Epithelial cell of esophagus (primary cell): ENCODE results near the gene EYA4.

ENCODE experiments used
- DNase-seq: peaks from one replicate; pipeline ENCODE4 v3.0.0; 2010; ENCODE audit warnings: low read depth
- H3K4me3 ChIP-seq: 2 replicates; pipeline ENCODE4 v1.5.1; 2011; ENCODE audit warnings: mild to moderate bottlenecking, low read length, control low read depth
- CTCF ChIP-seq: IDR thresholded peaks from 2 replicates; pipeline ENCODE4 v1.5.1; 2011; ENCODE audit warnings: low read depth, mild to moderate bottlenecking, low read length, control low read depth, inconsistent platforms; ENCODE audit not compliant: insufficient read depth; ENCODE audit errors: missing control alignments

EYA4 gene

GRCh38 chr6:133495205-133495903 lies 254.2 kb downstream of the EYA4 start:
- no peak for TF ChIP-seq CTCF
- no peak overlapping the region for H3K4me3 ChIP-seq
- peak; percentile 17 for DNase-seq

DNA sequence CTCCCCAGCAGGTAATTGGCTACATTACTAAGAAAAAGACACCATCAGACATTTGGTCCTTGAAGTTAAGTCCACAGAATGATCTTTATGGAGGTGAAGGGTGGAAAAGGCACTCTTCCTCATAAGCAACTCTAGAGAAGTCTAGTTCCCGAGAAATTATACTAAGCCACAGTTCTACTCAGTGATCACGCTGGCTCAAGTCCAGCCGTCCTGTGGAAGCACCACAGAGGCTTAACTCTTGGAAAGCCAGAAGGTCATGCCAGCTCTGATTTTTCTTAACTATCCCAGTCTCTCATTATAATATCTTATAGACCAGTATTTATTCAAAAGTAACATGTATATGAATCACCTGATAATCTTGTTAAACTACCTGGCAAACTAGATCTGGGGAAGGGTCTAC lies 258.5 kb downstream of the EYA4 start:
- H3K4me3 ChIP-seq, result no peak overlapping the region
- TF ChIP-seq CTCF, result no peak
- no peak for DNase-seq

DNA sequence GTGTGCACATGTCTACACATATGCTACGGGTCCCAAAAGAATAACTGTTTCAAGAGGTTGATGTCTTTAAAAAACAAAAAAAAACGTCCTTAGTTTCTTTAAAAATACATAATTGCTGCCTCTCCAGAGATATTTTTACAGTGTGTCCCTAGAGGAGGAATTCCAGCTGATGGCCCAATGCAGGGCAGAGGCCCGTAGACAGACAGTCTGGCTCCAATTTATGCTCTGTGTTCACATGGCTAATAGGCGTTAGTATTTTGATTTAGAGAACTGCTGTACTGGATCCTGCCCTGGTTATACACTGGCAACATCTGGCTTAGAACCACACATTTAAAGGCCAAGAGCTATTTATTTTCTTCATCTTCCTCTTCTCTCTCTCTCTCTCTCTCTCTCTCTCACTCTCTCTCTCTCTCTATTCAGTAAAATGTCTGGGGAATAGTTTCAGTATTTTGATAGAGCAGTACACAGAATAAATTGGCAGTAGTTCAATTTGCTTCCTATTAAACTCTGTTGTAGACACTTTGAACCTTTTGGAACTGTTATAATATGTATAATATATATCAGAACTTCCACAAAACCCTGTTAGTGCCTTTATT lies 260.6 kb downstream of the EYA4 start:
- DNase-seq, result no peak
- no peak overlapping the region for H3K4me3 ChIP-seq
- no peak for TF ChIP-seq CTCF

DNA sequence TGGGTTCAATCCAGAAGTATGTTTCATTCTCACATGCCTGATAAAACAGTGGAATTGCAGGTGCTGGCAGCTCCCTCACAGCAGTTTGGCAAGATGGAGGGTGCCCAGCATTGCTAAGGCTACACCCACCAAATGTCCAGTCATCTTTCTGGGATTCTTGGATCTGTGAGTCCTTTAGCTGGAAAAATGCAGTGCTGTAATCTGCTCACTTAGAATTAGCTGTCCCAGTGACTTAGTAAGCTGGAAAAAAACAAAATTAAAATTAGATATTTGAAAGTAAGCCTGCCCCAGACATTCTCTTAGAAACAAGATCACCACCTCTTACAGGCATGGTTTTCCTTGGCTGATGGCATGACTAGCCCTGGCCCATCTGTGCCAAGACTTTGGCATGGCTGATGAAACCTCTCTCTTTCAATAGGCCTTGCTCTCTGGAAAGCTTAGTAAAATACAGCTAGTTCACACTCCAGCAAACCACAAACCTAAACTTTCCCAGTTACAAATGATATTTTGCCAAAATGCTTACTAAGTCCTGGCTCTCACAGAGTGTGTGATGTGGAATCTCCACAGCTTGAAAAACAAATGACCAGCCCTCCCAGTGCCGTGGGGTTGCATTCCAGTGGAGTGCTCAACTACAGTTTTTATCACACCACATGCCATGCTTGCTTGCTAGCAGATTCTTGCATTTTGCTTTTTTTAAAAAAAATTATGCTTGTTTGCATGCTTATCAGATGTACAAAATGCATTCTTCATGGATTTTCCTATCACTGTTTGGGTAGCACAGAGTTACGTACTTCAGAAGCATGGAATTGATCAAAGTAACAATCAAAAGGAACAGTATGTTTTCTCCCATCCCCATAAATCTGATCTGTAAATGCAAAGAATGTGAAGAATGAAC lies 261.5 kb downstream of the EYA4 start:
- no peak for TF ChIP-seq CTCF
- peak; percentile 67 for DNase-seq
- no peak overlapping the region for H3K4me3 ChIP-seq

DNA sequence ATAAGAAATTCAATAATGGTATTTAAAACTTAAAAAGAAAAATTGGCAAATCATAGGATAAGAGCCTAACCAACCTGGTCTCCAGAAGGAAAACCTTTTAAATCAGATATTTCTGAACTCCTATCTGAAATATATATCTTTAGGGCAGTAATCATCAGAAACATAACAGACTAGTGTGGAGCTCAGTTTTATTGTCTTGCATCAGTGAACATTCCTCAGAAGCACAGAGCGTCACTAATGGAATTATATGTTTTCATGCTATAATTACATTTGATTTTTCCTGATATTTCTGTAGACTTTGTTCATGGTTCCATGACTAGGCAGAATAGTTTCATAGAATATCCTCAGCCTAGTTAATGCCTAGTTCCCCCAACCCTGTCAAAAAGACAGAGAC lies 262.2 kb downstream of the EYA4 start:
- no peak for TF ChIP-seq CTCF
- H3K4me3 ChIP-seq, result no peak overlapping the region
- no peak for DNase-seq

GRCh38 chr6:133504158-133504557 lies 263.0 kb downstream of the EYA4 start:
- H3K4me3 ChIP-seq, result no peak overlapping the region
- TF ChIP-seq CTCF, result no peak
- no peak for DNase-seq
